GM12891 (cell line): Measurements from ENCODE around the gene SPTAN1.
"Not testable (repeated sequence)": the region's sequence is repeated elsewhere in the genome, so short reads cannot be mapped to it uniquely, and the experiment has no call there.

ENCODE experiments used
- DNase-seq: peaks from one replicate; pipeline ENCODE4 v3.0.0; 2011; ENCODE audit warnings: low spot score; ENCODE audit not compliant: insufficient read length
- FAIRE-seq: peaks from 2 replicates; lab custom pipeline; 2011; peaks lifted over from hg19 to GRCh38; lab: Jason Lieb, UNC
- PAX5 ChIP-seq: IDR thresholded peaks from 2 replicates; pipeline ENCODE4 v1.6.1; 2011; ENCODE audit warnings: low read length, moderate library complexity, mild to moderate bottlenecking; ENCODE audit not compliant: insufficient read depth, severe bottlenecking
- POLR2A ChIP-seq: IDR thresholded peaks from 2 replicates; pipeline ENCODE4 v1.6.1; 2011; ENCODE audit warnings: low read depth, low read length, control low read depth
- POLR2AphosphoS5 ChIP-seq: IDR thresholded peaks from 2 replicates; pipeline ENCODE4 v1.6.1; 2011; ENCODE audit warnings: low read depth, low read length, control low read depth
- POU2F2 ChIP-seq: IDR thresholded peaks from 2 replicates; pipeline ENCODE4 v1.6.1; 2011; ENCODE audit warnings: low read depth, mild to moderate bottlenecking, control low read depth, low read length, moderate library complexity
- SPI1 ChIP-seq: IDR thresholded peaks from 2 replicates; pipeline ENCODE4 v1.6.1; 2011; ENCODE audit warnings: low read depth, low read length, control low read depth
- TAF1 ChIP-seq: IDR thresholded peaks from 2 replicates; pipeline ENCODE4 v1.6.1; 2011; ENCODE audit warnings: low read depth, low read length, control low read depth

SPTAN1 gene

GRCh38 chr9:128568470-128569078 lies 16.2 kb downstream of the SPTAN1 start:
- DNase-seq = no peak
- FAIRE-seq = no peak
- TF ChIP-seq POLR2AphosphoS5 (no peak), TAF1 (no peak), PAX5 (no peak), POLR2A (no peak)

GRCh38 chr9:128575469-128575868 lies 23.1 kb downstream of the SPTAN1 start:
- TF ChIP-seq TAF1 (no peak), SPI1 (no peak), POU2F2 (no peak), POLR2AphosphoS5 (no peak), PAX5 (no peak), POLR2A (no peak)
- DNase-seq = no peak

GRCh38 chr9:128575916-128576315 lies 23.5 kb downstream of the SPTAN1 start:
- FAIRE-seq (no peak), DNase-seq (no peak)
- TF ChIP-seq POLR2A = no peak
- TF ChIP-seq SPI1 = no peak
- no peak for TF ChIP-seq POLR2AphosphoS5
- TF ChIP-seq POU2F2 = no peak
- TF ChIP-seq TAF1 = no peak
- no peak for TF ChIP-seq PAX5

More at GRCh38 chr9:128575469-128575868, 23.1 kb downstream of the SPTAN1 start:
- FAIRE-seq = no peak

- TF ChIP-seq SPI1 (no peak), POLR2A (no peak), POU2F2 (no peak), PAX5 (no peak), TAF1 (no peak), POLR2AphosphoS5 (no peak)
- DNase-seq (no peak), FAIRE-seq (no peak)
Measured at GRCh38 chr9:128577206-128577605, 24.8 kb downstream of the SPTAN1 start.

- TF ChIP-seq PAX5 (no peak), TAF1 (no peak), SPI1 (no peak), POLR2AphosphoS5 (no peak), POU2F2 (no peak), POLR2A (no peak)
- DNase-seq = no peak
- FAIRE-seq = no peak
Measured at GRCh38 chr9:128579194-128579593, 26.8 kb downstream of the SPTAN1 start.

DNA sequence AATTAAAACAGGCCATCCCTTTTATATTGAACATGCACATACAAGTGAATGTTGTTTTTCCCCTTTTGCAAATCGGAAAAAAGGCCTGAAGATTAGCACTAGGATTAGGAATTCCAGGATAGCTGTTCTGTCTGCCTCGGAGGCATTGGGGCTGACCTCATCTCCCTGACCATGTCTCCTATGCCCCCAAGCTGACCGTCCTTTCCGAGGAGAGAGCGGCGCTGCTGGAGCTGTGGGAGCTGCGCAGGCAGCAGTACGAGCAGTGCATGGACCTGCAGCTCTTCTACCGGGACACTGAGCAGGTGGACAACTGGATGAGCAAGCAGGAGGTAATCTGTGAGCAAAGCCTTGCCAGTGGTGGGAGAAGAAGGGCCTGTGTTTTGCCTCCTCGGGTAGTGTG lies 28.3 kb downstream of the SPTAN1 start:
- FAIRE-seq (no peak), DNase-seq (no peak)
- TF ChIP-seq POLR2AphosphoS5 (no peak), POLR2A (no peak), PAX5 (no peak), SPI1 (no peak), POU2F2 (no peak)

DNA sequence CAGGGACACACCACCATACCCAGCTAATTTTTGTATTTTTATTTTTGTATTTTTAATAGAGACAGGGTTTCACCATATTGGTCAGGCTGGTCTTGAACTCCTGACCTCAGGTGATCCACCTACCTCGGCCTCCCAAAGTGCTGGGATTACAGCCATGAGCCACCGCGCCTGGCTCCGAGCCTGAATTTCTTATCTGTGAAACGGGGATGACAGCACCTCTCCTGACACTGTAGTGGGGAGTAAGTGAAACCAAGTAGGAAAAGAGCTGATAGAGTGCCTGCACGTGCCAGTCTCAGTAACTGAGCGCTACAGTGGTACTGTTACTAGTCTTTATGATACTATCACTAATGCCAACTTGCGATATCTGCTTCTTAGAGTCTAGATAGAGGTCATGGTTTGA lies 32.8 kb downstream of the SPTAN1 start:
- not testable (repeated sequence) for FAIRE-seq, DNase-seq

DNA sequence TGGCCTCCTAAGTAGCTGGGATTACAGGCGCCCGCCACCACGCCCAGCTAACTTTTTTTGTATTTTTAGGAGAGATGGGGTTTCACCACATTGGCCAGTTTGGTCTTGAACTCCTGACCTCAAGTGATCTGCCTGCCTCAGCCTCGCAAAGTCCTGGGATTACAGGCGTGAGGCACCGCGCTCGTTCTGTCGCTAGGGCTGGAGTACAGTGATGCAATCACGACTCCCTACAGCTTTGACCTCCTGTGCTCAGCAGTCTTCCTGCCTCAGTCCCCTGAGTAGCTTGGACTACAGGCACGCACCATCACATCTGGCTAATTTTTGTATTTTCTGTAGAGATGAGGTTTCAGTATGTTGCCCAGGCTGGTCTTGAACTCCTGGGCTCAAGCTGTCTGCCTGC lies 34.5 kb downstream of the SPTAN1 start:
- not testable (repeated sequence) for FAIRE-seq, DNase-seq

DNA sequence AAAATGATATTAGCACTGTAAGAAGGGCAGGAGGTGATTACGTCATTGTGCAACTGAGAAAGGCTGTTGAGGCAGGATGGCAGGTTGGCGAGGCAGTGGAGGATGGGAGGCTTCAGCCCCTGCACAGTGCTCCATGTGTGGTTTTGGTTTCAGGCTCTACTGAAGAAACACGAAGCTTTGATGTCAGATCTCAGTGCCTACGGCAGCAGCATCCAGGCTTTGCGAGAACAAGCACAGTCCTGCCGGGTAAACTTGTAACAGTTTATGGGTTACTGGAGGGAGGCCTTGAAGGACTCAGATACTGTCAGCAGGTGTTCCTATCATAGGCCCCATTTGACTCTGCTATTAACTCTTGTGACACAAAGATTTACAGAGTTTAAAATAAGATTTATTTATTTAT lies 35.1 kb downstream of the SPTAN1 start:
- FAIRE-seq (no peak), DNase-seq (no peak)
- TF ChIP-seq POLR2AphosphoS5 = no peak
- TF ChIP-seq POLR2A = no peak
- no peak for TF ChIP-seq POU2F2
- no peak for TF ChIP-seq PAX5
- no peak for TF ChIP-seq TAF1
- TF ChIP-seq SPI1 = no peak

DNA sequence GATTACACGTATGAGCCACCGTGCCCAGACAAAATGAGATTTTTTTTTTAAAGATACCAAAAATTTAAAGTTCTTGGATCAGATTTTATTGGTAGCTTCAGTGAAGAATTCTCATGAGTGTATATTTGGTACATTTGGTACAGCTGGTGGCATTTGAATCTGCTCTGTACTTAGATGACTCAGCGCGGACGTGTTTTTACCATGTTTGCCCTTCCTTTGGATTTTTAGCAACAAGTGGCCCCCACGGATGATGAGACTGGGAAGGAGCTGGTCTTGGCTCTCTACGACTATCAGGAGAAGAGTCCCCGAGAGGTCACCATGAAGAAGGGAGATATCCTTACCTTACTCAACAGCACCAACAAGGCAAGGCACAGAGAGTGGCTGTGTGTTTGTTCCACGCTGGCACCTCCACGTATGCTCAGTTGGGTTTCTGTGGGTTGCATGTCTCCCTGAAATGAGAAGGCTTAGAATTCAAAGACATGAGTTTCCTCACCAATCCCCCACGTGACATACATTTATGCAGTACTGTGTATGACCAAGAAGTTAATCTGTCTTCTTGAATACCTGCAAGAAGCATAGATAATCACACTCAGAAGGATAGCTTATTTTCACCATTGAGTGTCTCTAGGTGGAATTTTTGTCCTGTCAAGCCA lies 36.3 kb downstream of the SPTAN1 start:
- TF ChIP-seq PAX5 = no peak
- TF ChIP-seq POLR2A = no peak
- no peak for DNase-seq
- no peak for FAIRE-seq

GRCh38 chr9:128593039-128593438 lies 40.7 kb downstream of the SPTAN1 start:
- FAIRE-seq (no peak), DNase-seq (no peak)
- TF ChIP-seq POLR2AphosphoS5 = no peak
- TF ChIP-seq PAX5 = no peak
- TF ChIP-seq SPI1 = no peak
- TF ChIP-seq POLR2A = no peak
- TF ChIP-seq TAF1 = no peak
- no peak for TF ChIP-seq POU2F2

DNA sequence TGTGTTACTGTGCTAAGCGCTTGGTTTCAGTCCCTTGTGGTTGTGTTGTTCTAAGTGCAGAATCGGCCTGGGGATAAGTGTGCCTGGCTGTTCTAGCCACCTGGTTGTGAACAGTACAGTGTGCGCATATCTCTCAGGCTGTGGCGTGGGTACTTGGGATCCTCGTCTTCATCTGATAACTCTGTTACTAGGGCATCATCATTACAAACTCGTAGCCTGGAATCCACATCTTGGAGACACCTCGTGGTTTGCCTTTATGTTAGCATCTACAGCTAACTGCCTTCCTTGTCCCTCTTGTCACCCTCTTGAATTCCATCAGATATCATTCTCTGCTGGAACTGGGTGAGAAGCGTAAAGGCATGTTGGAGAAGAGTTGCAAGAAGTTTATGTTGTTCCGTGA lies 41.5 kb downstream of the SPTAN1 start:
- TF ChIP-seq SPI1 = no peak
- TF ChIP-seq TAF1 = no peak
- TF ChIP-seq POLR2AphosphoS5 = no peak
- TF ChIP-seq POLR2A = no peak
- no peak for TF ChIP-seq PAX5
- no peak for FAIRE-seq
- no peak for DNase-seq
